GM19324 (cell line): ENCODE data around the gene MB.
"Not testable (repeated sequence)": the region's sequence is repeated elsewhere in the genome, so short reads cannot be mapped to it uniquely, and the experiment has no call there.

ENCODE experiments used
- ATAC-seq: cut with Tn5 transposase; IDR thresholded peaks from one replicate; pipeline ENCODE4 v1.9.1; 2021; ENCODE audit warnings: mild to moderate bottlenecking, moderate library complexity; ENCODE audit not compliant: unreplicated experiment, low FRiP score

Gene MB

GRCh38 chr22:35617137-35617755, at the start of gene MB:
TSS of gene MB (minus strand) at chr22:35617329. CDS start at chr22:35617257, 72 bp downstream.
- ATAC-seq, result no peak

DNA sequence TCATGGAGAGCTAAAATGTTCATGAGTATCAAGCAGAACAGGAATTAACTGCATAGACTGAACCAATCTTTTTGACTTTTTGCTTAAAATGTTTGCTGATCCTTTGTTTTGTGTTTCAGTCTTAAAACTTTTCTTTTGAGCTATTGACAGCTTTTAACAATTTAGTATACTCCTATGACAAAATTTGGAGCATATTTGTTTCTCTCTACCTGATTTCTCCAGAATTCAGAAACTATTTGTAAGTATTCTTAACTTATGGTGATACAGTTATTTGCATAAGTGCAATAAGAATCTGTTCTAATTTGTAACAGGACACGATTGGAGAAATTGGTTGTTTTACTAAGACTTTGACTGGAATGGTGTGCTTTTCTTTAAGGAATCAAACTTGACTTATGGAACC, 49.6 kb upstream of the MB start:
- ATAC-seq, result not testable (repeated sequence)

DNA sequence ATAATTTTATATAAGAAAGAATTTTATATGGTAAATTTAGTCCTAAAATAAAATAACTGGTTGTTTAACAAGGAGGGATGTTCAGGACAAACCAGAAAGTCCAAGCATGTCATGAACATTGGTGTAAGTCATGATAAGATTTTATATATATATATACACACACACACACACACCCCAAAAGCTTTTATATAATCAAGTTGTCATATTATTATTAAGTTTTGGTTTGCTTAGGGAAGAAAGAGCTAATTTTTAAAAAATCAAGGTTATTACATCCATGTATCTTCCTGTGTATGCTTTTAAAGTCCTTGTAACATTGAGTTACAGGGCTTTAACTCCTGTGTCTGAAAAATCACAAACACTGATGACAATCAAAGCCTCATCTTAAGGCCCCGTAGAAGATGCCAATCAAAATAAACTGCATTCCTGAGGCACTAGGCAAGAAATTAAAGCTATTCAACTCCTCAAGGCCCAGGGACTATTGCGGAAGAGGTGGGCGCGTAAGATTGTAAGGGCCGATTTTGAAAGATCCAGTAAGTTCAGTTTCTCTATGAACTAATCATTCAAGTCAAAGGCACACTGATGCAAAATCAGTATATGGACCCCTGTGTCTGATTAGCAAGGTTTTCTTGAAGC, 47.9 kb upstream of the MB start:
- ATAC-seq, result no peak

GRCh38 chr22:35663371-35663770, 46.2 kb upstream of the MB start:
- ATAC-seq, result no peak

DNA sequence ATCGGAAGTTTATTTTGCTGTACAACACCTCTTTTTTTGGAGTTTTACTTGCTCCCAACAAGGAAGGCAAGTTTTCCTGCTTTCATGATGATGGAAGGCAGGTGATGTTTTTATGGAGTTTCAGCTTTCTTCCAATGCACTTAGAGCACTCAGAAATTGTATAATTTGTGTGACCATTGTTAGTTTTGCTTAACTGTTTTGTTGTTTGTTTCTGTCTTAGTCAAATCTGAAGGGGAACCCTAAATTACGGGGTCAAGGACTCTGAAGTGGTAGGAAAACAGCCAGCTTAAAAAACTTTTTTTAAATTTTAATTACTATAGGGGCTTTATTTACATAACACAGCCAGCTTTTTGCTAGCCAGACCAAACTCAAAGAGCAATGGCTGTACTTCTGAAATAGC, 45.8 kb upstream of the MB start:
- ATAC-seq, result no peak

DNA sequence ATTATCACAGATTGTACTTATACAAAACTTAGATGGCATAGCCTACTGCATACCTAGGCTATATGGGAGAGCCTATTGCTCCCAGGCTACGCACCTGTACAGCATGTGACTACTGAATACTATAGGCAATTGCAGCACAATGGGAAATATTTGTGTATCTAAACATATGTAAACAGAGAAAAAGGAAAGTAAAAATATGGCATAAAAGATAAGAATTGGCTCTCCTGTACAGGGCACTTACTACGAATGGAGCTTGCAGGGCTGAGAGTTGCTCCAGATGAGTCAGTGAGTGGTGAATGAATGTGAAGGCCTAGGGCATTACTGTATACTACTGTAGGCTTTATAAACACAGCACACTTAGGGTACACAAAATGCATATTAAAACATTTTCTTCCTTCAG, 44.3 kb upstream of the MB start:
- ATAC-seq, result no peak

DNA sequence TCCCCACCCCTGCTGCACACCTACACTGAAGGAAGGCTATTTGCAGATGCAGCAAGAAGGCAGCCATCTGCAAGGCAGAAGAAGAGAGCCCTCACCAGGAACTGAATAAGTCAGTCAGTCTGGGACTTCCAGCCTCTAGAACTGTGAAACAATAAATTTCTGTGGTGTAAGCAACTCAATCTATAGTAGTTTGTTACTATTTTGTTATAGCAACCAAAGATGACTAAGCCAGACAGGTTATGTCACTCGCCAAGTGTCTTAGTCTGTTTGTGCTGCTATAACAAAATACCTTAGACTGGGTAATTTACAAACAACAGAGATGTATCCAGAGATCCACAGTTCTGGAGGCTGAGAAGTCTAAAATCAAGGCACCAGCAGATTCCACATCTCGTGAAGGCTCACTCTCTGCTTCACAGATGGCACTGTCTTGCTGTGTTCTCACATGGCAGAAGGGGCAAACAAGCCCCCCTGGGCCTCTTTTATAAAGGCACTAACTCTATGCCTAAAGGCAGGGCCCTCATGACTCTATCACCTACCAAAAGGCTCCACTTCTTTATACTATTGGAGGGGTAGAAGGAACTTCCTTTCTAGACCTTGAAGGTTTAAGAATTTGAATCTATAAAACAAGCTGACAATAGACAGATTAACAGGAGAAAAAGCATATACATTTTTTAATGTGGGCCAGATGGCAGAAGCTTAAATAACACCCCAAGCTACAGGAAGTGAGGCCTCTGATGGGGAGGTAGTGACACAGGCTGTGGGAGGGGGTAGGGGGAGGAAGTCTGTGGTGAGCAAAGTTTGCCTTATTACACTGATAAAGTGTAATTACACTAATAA, 43.4 kb upstream of the MB start:
- no peak for ATAC-seq

DNA sequence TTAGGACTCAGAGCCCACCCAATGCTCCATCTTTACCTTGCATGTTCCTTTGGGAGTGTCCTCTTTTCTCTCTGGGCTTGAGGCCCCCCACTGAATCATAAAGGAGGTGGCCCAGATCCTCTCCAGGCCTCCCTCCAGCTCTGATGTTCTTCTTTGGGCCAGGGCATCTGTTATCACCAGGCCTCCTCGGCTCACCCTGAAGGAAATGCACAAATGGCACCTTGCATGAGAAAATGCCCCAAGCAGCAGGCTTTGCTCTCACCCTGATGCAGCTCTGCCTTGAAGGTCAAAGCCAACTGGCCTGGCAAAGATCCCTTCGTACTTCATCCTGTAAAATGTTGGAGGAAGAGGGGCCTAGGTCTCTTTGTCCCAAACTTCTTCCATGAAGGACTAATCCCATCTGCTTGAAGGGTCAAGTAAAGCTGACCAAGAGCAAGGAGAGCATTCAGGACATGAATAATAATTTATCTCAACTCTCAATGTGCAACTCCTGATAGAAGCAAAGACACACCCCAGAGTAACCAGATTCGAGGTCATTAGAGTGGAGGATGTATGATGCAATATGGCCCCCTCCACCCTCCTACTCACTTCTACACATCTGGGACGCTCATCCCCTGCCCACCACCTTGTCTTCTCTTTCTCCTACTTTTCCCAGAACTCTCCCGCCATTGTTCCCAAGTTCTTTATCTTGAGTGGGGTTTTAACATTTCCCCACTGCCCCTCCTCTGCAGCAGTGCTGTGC, 40.6 kb upstream of the MB start:
- no peak for ATAC-seq

- no peak for ATAC-seq
Observed at GRCh38 chr22:35656284-35656752, 39.2 kb upstream of the MB start.

DNA sequence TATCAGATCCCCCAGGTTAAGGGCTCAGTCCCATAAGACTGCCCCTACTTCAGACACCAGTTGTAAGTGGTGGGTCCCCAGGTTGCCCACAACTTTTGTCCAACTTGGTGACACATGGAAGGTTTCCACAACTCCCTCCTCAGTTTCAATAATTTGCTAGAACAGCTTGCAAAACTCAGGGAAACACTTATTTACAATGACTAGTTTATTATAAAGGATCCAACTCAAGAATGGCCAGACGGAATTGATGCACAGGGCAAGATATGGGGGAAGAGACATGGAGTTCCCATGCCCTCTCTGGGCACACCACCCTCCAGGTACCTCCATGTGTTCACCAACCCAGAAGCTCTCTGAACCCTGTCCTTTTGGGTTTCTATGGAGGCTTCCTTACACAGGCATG, 36.7 kb upstream of the MB start:
- ATAC-seq, result no peak

- no peak for ATAC-seq
Observed at GRCh38 chr22:35651085-35651484, 34.0 kb upstream of the MB start.

GRCh38 chr22:35649636-35650250, 32.6 kb upstream of the MB start:
- ATAC-seq, result no peak

- ATAC-seq, result no peak
Observed at GRCh38 chr22:35649026-35649553, 32.0 kb upstream of the MB start.

DNA sequence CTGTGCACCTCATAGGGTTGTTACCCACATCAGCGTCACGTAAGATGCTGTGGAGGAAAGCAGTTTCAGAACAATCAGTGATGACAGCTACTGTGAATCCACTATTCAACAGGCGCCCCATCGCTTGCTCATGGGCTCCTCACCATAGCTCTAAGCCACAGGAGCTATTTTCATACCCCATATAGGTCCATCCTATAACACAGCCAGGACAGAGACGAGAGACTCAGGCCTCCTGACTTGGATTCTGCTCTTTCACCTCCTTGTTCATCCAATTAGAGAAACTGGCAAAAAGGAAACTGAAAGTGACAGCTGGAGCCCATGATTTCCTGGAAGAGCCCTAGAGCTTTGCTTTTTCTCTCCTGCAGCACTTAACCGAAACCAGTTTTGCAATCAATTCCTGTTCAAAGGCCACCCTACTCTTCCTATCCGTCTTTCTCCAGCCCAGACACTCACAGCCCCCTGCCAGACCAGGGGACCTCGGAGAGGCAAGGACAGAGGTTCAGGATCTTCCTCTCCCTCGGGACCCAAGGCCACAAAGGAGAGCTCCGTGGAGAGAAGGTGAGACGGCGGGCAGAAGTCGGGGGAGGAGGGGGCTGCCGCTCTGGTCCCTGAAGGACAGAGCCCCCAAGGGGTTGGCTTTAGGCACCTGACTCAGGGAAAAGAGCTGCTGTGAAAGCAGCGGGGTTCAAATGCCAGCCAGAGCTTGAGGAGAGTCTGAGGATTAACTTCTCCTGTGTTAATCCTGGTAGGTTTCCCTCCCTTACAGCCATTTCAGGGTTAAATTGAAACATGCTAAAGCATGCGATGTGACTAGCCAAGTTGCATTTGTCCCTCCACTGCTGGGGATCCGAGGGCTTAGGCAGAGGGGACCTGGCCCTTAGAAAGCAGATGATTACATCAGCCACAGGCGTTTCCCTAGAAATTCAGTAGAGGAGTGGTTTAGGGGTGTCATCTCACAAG, 31.2 kb upstream of the MB start, which contains the start of gene APOL6:
APOL6 (plus strand) TSS at position 381 of the 960 bp plus-strand sequence. CDS start 7,980 bp downstream, outside the sequence.
- peak; percentile 69 for ATAC-seq

- ATAC-seq, result no peak
Observed at GRCh38 chr22:35645646-35646045, 28.5 kb upstream of the MB start.

DNA sequence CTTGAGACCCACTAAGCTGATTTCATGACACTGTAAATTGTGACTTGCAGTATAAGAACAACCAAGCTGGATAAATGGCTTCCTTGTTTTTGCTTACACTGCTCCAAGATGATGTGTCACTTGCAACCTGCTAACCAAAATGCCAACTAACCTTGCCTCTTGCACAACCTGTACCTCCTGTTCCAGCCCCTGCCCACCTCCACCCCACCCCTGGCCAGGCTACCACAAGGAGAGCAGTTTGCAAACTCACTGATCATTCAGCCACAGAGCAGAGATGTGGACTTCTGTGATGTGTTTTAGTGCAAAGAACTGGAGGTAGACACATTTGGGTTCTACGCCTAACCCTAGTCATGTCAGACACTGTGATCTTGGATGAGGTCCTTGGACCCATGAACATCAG, 26.9 kb upstream of the MB start:
- ATAC-seq, result no peak

- ATAC-seq, result no peak
Observed at GRCh38 chr22:35642305-35642741, 25.2 kb upstream of the MB start.

DNA sequence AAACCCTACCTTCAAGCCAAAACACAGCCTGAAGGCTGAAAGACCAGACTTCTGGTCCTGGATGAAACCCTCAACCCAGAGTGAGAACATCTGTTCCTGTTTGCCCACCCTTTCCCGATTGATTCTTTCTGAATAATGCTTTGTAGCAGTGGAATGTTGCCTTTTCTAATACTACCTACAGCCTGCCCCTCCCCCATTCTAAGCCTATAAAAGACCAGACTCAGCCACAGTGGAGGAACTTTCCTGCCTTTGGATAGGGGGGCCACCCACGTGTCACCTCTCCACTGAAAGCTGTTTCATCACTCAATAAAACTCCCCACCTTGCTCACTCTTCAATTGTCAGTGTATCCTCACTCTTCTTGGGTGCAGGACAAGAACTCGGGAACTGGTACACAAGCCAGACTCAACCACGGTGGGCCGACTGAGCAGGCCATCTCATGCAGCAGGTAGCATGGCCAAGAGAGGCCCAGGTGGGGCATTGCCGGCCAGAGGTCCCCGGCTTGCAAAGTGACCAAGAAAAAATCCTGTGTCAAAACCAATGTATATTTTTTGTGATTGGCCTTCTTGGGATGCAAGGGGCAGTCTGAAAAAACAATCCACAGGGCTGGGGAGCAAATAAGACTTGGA, 24.5 kb upstream of the MB start:
- no peak for ATAC-seq
